Glutamatergic neuron (in vitro differentiated cells): ENCODE measurements around the gene CERS6. TPM values are rescaled to one million over a fixed set of nuclear protein-coding genes. Genes with fewer than 3 reads are reported as not detected.

ENCODE experiments used
- DNase-seq: peaks from one replicate; pipeline ENCODE4 v3.0.0; 2022
- H3K27ac Mint-ChIP-seq: one replicate; pipeline ENCODE4 v1.8.0; 2020; ENCODE audit warnings: mild to moderate bottlenecking, mixed read lengths, inconsistent platforms; ENCODE audit not compliant: unreplicated experiment
- H3K27me3 Mint-ChIP-seq: one replicate; pipeline ENCODE4 v1.8.0; 2020; ENCODE audit warnings: mild to moderate bottlenecking, moderate library complexity, mixed read lengths, inconsistent platforms; ENCODE audit not compliant: unreplicated experiment
- H3K36me3 Mint-ChIP-seq: one replicate; pipeline ENCODE4 v1.8.0; 2020; ENCODE audit warnings: mild to moderate bottlenecking, mixed read lengths, inconsistent platforms; ENCODE audit not compliant: unreplicated experiment
- H3K4me1 Mint-ChIP-seq: one replicate; pipeline ENCODE4 v1.8.0; 2020; ENCODE audit warnings: mild to moderate bottlenecking, low read depth, mixed read lengths, inconsistent platforms; ENCODE audit not compliant: unreplicated experiment
- H3K4me3 Mint-ChIP-seq: one replicate; pipeline ENCODE4 v1.8.0; 2020; ENCODE audit warnings: mild to moderate bottlenecking, mixed read lengths, inconsistent platforms; ENCODE audit not compliant: unreplicated experiment
- H3K9me3 Mint-ChIP-seq: one replicate; pipeline ENCODE4 v1.8.0; 2020; ENCODE audit warnings: mild to moderate bottlenecking, moderate library complexity, mixed read lengths, inconsistent platforms; ENCODE audit not compliant: unreplicated experiment
- CTCF ChIP-seq: fragments of 200-600 bp; sonication (generic); IDR thresholded peaks from one replicate; pipeline ENCODE4 v1.5.0; 2021; ENCODE audit not compliant: partially characterized antibody, unreplicated experiment
- total RNA-seq: library from RNA; stranded (reverse); fragmentation: NEBNext Ultra II Directional; extraction: Animal tissue kit (Norgen Biotek cat#: 25700); gene quantifications from one replicate; pipeline ENCODE4 v1.2.1, GENCODE V29; 2021; ENCODE audit not compliant: unreplicated experiment

The CERS6 gene
- total RNA-seq, 1 donor from 2014 or later, result 143 TPM

- no peak for TF ChIP-seq CTCF
- Mint-ChIP-seq H3K9me3 (peaks cover 13% of the 10 kb centered on the region), H3K27ac (peak overlapping the region; percentile 65)
Measured at GRCh38 chr2:168614172-168615018, 158.3 kb downstream of the CERS6 start.

GRCh38 chr2:168620554-168620953 lies 164.5 kb downstream of the CERS6 start:
- DNase-seq, result no peak
- Mint-ChIP-seq H3K27ac (no peak overlapping the region), H3K4me3 (no peak overlapping the region), H3K27me3 (peaks cover 5% of the 10 kb centered on the region), H3K4me1 (peaks cover 7% of the 10 kb centered on the region), H3K36me3 (peaks cover 16% of the 10 kb centered on the region), H3K9me3 (peaks cover 9% of the 10 kb centered on the region)
- no peak for TF ChIP-seq CTCF

More at GRCh38 chr2:168614172-168615018, 158.3 kb downstream of the CERS6 start:
- no peak for DNase-seq
- H3K4me3 Mint-ChIP-seq, result no peak overlapping the region
- H3K36me3 Mint-ChIP-seq, result peaks cover 36% of the 10 kb centered on the region
- peaks cover 15% of the 10 kb centered on the region for H3K27me3 Mint-ChIP-seq
- H3K4me1 Mint-ChIP-seq, result peaks cover 16% of the 10 kb centered on the region

GRCh38 chr2:168622559-168622958 lies 166.5 kb downstream of the CERS6 start:
- TF ChIP-seq CTCF, result no peak
- peaks cover 6% of the 10 kb centered on the region for H3K9me3 Mint-ChIP-seq
- DNase-seq, result no peak

GRCh38 chr2:168624028-168624427 lies 168.0 kb downstream of the CERS6 start:
- H3K9me3 Mint-ChIP-seq, result peaks cover 1% of the 10 kb centered on the region
- no peaks in the 10 kb centered on the region for H3K36me3 Mint-ChIP-seq
- H3K27ac Mint-ChIP-seq, result no peak overlapping the region
- DNase-seq, result no peak
- H3K4me1 Mint-ChIP-seq, result peaks cover 33% of the 10 kb centered on the region
- no peak overlapping the region for H3K4me3 Mint-ChIP-seq
- no peak for TF ChIP-seq CTCF
- H3K27me3 Mint-ChIP-seq, result peaks cover 5% of the 10 kb centered on the region

More at GRCh38 chr2:168622559-168622958, 166.5 kb downstream of the CERS6 start:
- Mint-ChIP-seq H3K4me1 (peaks cover 23% of the 10 kb centered on the region), H3K27ac (no peak overlapping the region), H3K27me3 (peaks cover 5% of the 10 kb centered on the region), H3K4me3 (no peak overlapping the region), H3K36me3 (no peaks in the 10 kb centered on the region)

GRCh38 chr2:168626096-168626495 lies 170.0 kb downstream of the CERS6 start:
- peaks cover 4% of the 10 kb centered on the region for H3K9me3 Mint-ChIP-seq
- no peaks in the 10 kb centered on the region for H3K27me3 Mint-ChIP-seq
- peaks cover 32% of the 10 kb centered on the region for H3K4me1 Mint-ChIP-seq
- H3K4me3 Mint-ChIP-seq, result no peak overlapping the region
- H3K27ac Mint-ChIP-seq, result peak overlapping the region; percentile 82
- no peak for DNase-seq
- no peaks in the 10 kb centered on the region for H3K36me3 Mint-ChIP-seq
- TF ChIP-seq CTCF, result no peak
